ENCODE data around the gene GIPC1.
A peak's percentile ranks its signal among the peaks of the same experiment; 100 is the strongest.

Gene GIPC1

GRCh38 chr19:14441041-14441938 lies 54.6 kb downstream of the GIPC1 start:
- H3K4me3 ChIP-seq (ENCODE audit: low read length) = no peak overlapping the region
- TF ChIP-seq CTCF (IDR thresholded peaks at IDR 0.05; ENCODE audit: insufficient read depth, low read depth, low read length, missing control alignments) = no peak
- no peak for DNase-seq (ENCODE audit: low read depth)

GRCh38 chr19:14440049-14440448 lies 55.9 kb downstream of the GIPC1 start:
- no peak for TF ChIP-seq CTCF (IDR thresholded peaks at IDR 0.05; ENCODE audit: insufficient read depth, low read depth, low read length, missing control alignments)
- no peak overlapping the region for H3K4me3 ChIP-seq (ENCODE audit: low read length)
- DNase-seq (ENCODE audit: low read depth) = no peak

GRCh38 chr19:14439014-14439413 lies 56.9 kb downstream of the GIPC1 start:
- DNase-seq (ENCODE audit: low read depth) = no peak
- no peak for TF ChIP-seq CTCF (IDR thresholded peaks at IDR 0.05; ENCODE audit: insufficient read depth, low read depth, low read length, missing control alignments)
- H3K4me3 ChIP-seq (ENCODE audit: low read length) = no peak overlapping the region

- TF ChIP-seq CTCF (IDR thresholded peaks at IDR 0.05; ENCODE audit: insufficient read depth, low read depth, low read length, missing control alignments) = no peak
- DNase-seq (ENCODE audit: low read depth) = no peak
Measured at GRCh38 chr19:14437578-14438140, 58.3 kb downstream of the GIPC1 start.

GRCh38 chr19:14435320-14436050 lies 60.4 kb downstream of the GIPC1 start:
- TF ChIP-seq CTCF (IDR thresholded peaks at IDR 0.05; ENCODE audit: insufficient read depth, low read depth, low read length, missing control alignments) = no peak

More at GRCh38 chr19:14437578-14438140, 58.3 kb downstream of the GIPC1 start:
- H3K4me3 ChIP-seq (ENCODE audit: low read length) = no peak overlapping the region

GRCh38 chr19:14434543-14435319 lies 61.2 kb downstream of the GIPC1 start:
- no peak for TF ChIP-seq CTCF (IDR thresholded peaks at IDR 0.05; ENCODE audit: insufficient read depth, low read depth, low read length, missing control alignments)
- no peak overlapping the region for H3K4me3 ChIP-seq (ENCODE audit: low read length)
- peak; percentile 47 for DNase-seq (ENCODE audit: low read depth)

More at GRCh38 chr19:14435320-14436050, 60.4 kb downstream of the GIPC1 start:
- H3K4me3 ChIP-seq (ENCODE audit: low read length) = no peak overlapping the region
- DNase-seq (ENCODE audit: low read depth) = no peak

All from epithelial cell of esophagus (primary cell).